Measurements from ENCODE around the gene NUP93.

Gene NUP93

GRCh38 chr16:56744996-56745640 is 15.2 kb downstream of the NUP93 start:
- no peak for DNase-seq

- no peak for DNase-seq
These were observed 17.6 kb downstream of the NUP93 start for GRCh38 chr16:56747486-56748045.

- no peak for DNase-seq
These were observed 18.3 kb downstream of the NUP93 start for GRCh38 chr16:56748191-56748590.

GRCh38 chr16:56748826-56749225 is 18.9 kb downstream of the NUP93 start:
- DNase-seq, result no peak

GRCh38 chr16:56749672-56750491 is 20.0 kb downstream of the NUP93 start:
- DNase-seq, result no peak

- no peak for DNase-seq
These were observed 23.5 kb downstream of the NUP93 start for GRCh38 chr16:56753410-56753809.

GRCh38 chr16:56755038-56755437 is 25.1 kb downstream of the NUP93 start:
- DNase-seq, result no peak

GRCh38 chr16:56758432-56758831 is 28.5 kb downstream of the NUP93 start:
- no peak for DNase-seq

GRCh38 chr16:56758930-56759329 is 29.0 kb downstream of the NUP93 start:
- no peak for DNase-seq

- DNase-seq, result no peak
These were observed 33.5 kb downstream of the NUP93 start for GRCh38 chr16:56763291-56763916.

- no peak for DNase-seq
These were observed 34.9 kb downstream of the NUP93 start for GRCh38 chr16:56764835-56765234.

- DNase-seq, result no peak
These were observed 36.0 kb downstream of the NUP93 start for GRCh38 chr16:56765949-56766348.

GRCh38 chr16:56767024-56767423 is 37.1 kb downstream of the NUP93 start:
- DNase-seq, result no peak

- no peak for DNase-seq
These were observed 39.7 kb downstream of the NUP93 start for GRCh38 chr16:56769677-56770076.

- no peak for DNase-seq
These were observed 41.8 kb downstream of the NUP93 start for GRCh38 chr16:56771558-56772279.

GRCh38 chr16:56773532-56773931 is 43.6 kb downstream of the NUP93 start:
- no peak for DNase-seq

GRCh38 chr16:56774016-56774680 is 44.2 kb downstream of the NUP93 start:
- DNase-seq, result no peak

- no peak for DNase-seq
These were observed 45.2 kb downstream of the NUP93 start for GRCh38 chr16:56775162-56775561.

- DNase-seq, result no peak
These were observed 46.6 kb downstream of the NUP93 start for GRCh38 chr16:56776562-56776961.

GRCh38 chr16:56777001-56777400 is 47.1 kb downstream of the NUP93 start:
- no peak for DNase-seq

GRCh38 chr16:56777482-56777881 is 47.6 kb downstream of the NUP93 start:
- no peak for DNase-seq

- no peak for DNase-seq
These were observed 50.0 kb downstream of the NUP93 start for GRCh38 chr16:56779906-56780305.
